GM18867 (cell line): ENCODE results near the gene RIPK3.

Source experiments
- ATAC-seq: cut with Tn5 transposase; IDR thresholded peaks from one replicate; pipeline ENCODE4 v1.9.1; 2021; ENCODE audit warnings: mild to moderate bottlenecking, moderate library complexity; ENCODE audit not compliant: unreplicated experiment

The RIPK3 gene

DNA sequence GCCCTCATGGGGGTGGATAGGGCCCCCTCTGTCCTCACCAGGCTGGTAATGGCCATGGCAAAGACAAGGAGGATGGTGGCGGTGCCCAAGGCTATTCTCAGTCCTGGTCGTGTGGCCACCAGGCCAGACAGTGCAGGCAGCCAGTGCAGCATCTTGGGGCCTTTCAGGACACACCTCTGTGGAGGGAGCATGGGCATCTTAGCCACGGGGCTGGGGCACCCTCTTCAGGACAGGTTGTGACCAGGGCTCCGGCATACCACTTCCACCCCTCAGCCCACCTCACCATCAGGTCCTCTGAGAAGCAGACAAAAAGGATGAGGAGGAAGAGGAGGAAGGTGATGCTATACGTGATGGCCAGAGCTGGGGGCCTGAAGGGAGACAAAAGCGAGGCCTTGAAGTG lies 15.8 kb downstream of the RIPK3 start:
- ATAC-seq = no peak

DNA sequence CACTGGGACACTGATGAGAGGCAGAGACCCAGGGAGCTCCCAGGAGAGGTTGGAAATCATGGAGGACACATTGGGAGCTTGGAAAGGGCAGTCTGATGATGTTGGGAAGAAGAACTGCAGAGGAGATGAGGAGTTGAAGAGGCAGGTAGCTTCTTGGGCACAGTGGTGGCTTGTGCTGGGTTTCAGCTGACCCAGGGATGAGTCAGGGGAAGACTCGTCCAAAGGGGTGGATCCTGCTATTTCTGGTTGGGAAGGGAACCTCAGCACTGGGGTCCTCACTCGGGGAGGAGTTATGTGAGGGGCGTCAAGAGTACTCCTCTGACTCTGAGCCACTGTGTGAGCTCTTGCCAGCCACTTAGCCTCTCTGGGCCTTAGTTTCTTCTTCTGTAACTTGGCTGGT lies 16.4 kb downstream of the RIPK3 start:
- ATAC-seq = no peak

DNA sequence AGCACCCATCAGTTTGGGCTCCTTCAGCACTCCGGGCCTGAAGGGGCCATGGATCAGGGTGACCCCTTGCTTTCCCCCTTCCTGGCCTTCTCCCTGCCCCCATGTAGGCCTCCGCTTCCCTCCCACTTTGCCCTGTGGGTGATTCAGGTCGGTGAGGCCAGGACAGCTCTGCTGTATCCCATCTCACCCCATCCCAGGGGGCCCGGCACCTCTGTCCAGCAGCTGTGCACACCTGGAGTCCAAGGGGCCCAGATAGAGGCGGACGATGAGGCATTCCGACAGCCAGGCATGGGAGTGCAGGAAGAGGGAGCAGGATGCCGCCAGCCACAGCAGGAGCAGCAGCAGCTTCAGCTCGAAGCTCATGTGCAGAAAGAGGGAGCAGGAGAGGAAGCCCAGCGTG lies 17.1 kb downstream of the RIPK3 start:
- ATAC-seq = no peak

DNA sequence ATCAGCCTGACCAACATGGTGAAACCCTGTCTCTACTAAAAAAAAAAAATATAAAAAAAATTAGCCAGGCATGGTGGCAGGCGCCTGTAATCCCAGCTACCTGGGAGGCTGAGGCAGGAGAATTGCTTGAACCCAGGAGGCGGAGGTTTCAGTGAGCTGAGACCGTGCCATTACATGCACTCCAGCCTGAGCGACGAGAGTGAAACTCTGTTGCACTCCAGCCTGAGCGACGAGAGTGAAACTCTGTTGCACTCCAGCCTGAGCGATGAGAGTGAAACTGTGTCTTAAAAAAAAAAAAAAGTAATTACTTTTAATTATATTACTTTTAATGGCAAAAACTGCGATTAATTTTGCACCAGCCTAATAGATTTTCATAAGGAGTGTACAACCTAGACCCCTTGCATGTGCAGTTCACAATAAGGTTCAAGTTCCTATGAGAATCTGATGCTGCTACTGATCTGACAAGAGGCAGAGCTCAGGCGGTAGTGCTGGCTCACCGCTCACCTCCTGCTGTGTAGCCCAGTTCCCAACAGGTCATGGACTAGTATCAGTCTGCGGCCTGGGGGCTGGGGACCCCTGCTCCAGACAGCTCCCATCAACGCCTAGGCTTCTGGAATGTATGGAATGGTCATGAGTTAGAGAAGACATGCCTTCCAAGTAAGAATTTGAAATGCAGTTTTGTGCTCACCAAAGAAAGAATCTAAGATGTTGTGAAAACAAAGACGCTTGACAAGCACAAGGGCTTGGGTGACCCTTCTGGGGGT lies 18.4 kb downstream of the RIPK3 start:
- ATAC-seq = no peak

DNA sequence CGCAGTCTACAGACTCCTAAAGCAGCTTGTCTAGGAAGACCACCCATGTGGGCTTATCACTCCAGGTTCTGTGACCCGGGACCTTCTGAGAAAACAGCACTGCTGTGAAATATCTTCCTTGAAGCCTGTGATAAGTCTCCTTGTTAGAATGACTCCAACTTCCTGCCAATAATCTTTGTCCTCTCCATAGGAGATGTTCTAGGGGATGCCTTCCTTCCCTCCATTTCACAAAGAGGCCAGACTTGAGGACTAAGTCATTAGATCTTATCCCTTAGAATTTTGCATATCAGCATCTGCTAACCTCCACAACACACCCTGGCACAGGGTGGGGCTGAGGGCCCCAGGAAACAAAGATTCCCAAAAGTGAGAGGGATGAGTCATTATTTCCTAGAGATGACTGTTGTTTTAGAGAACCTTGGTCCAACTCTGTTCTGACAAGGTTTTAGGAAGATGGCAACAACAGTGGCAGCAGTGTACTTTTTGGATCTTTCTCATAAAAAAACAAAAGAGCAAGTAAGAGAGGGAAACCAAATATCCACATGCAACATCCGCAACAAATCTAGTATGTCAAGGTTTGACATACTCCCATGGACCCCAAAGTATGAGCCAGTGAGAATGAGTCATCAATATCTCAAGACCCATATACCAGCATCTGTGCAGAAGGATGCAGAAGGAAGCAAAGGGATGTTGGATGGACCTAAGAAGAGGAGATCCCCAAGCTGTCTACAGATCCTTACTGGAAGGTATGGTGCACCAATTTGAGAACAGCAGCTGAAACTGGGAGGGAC lies 22.5 kb downstream of the RIPK3 start:
- ATAC-seq = no peak

DNA sequence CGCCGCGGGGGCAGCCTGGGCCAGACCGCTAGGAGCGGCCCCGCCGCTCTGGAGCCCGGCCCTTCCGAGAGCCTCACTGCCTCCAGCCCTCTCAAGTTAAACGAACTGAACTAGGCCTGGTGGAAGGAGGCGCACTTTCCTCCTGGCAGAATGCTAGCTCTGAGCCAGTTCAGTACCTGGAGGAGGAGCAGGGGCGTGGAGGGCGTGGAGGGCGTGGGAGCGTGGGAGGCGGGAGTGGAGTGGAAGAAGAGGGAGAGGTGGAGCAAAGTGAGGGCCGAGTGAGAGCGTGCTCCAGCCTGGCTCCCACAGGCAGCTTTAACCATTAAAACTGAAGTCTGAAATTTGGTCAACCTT lies 23.2 kb downstream of the RIPK3 start:
- ATAC-seq = no peak

DNA sequence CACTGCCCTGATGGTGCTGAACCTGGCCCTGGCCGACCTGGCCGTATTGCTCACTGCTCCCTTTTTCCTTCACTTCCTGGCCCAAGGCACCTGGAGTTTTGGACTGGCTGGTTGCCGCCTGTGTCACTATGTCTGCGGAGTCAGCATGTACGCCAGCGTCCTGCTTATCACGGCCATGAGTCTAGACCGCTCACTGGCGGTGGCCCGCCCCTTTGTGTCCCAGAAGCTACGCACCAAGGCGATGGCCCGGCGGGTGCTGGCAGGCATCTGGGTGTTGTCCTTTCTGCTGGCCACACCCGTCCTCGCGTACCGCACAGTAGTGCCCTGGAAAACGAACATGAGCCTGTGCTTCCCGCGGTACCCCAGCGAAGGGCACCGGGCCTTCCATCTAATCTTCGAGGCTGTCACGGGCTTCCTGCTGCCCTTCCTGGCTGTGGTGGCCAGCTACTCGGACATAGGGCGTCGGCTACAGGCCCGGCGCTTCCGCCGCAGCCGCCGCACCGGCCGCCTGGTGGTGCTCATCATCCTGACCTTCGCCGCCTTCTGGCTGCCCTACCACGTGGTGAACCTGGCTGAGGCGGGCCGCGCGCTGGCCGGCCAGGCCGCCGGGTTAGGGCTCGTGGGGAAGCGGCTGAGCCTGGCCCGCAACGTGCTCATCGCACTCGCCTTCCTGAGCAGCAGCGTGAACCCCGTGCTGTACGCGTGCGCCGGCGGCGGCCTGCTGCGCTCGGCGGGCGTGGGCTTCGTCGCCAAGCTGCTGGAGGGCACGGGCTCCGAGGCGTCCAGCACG lies 23.8 kb downstream of the RIPK3 start:
- no peak for ATAC-seq

DNA sequence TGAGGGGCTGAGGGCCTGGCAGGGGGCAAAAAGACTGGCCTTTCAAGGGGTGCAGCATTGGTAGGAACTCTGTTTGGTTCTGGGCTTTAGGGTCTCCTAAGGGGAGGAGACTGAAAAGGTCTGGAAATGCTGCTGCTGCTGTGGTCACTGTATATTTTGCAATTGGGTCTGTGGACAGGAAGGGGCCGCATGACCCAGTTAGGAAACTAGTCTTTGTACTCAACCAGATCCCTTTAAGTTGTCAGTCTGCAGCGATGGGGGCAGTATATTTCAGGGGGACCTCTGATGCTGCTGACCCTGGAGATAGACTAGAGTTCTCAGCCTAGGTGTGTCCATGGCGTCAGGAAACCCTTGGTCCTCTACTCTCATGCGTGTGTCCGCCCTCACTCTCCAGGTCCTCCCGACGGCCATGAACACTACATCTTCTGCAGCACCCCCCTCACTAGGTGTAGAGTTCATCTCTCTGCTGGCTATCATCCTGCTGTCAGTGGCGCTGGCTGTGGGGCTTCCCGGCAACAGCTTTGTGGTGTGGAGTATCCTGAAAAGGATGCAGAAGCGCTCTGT lies 24.5 kb downstream of the RIPK3 start:
- ATAC-seq = no peak

DNA sequence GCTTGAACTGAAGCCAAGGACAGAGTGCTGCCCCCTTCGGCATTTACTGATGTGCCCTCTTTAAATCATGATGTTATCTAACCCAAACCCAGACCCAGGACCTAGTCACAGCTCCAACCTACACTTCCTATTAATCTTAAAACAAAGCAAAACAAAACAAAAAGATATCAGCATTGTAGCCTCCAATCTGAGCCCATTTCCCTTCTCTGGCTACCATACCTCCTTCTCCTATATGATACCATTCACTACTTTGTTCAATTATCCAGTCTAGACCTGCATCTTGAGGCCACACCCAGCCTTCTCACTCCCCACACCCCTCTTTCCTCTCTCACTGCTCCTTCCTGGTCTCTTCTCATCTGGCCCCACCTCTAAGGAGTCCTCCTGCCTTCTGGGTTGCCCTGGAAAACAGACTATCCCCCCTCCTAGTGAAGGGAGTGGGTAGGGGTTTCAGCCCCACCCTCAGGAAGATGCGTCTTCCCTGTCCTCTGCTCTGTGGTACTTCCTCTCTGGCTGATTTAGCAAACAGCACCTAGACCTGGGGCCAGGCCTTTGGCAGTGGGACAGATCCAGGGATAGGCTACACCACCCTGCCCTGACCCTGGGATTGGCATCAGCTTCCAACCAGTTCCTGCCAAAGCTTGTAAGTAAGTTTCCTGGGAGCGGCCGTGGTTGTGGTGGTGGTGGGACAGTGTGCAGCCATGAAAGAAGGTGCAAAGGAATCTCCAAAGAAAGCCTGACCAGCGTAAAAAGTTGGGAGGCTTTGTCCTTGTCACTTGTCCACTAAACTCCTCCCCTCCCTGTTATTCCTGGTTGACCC lies 25.2 kb downstream of the RIPK3 start:
- ATAC-seq = no peak

DNA sequence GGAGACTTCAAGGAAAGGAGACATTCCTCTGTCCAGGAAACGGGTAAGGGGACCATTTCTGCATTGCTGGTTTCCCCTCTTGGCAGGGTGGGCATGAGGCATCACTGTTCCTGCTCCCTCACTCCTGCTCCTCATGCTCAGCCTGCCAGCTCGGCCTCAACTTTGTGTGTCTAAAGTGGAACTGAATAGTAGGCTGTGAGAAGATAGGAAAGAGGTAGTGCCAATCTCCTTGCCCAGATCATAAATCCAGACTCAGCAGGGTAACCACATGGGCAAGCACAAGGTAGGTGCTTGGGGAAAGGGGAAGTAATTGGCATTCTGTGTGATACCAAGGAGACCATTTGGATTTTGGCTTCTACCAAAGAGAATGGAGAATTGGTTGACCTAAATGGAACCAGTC lies 25.9 kb downstream of the RIPK3 start:
- ATAC-seq = no peak

DNA sequence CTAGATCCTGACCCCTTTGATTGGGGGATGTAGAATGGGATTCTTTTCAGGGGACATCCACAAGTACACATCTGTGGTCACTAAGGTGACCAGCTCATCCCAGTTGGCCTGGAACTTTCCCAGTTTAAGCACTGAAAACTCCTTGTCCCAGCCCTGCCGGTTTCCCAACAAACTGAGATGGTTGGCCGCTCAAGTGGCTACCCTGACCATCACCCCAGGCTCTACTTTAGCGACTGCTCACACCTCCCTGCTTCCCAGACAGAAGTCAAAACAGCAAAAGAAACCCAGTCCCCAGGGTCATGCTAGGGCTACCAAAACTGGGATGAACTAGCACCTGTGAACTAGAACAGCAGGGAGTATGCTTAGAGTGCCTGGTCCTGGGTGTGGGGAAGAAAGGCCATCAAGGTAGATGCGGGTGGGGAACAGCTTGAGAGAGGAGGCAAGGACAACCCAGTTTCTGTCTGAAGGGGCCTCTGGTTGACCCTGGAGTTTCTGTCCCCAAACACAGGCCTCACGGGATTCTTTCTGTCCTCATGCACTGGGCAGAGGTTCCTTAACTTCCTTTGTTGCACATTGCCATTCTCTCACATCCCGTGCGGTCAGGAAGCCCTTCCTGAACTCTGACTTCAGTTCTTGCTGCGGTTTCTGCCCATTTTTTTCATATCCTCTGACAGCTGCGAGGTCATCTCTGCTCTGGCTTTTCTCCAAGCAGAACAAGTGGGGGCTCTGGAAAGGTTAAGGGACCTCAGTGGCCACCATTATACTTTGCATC lies 26.9 kb downstream of the RIPK3 start:
- no peak for ATAC-seq

DNA sequence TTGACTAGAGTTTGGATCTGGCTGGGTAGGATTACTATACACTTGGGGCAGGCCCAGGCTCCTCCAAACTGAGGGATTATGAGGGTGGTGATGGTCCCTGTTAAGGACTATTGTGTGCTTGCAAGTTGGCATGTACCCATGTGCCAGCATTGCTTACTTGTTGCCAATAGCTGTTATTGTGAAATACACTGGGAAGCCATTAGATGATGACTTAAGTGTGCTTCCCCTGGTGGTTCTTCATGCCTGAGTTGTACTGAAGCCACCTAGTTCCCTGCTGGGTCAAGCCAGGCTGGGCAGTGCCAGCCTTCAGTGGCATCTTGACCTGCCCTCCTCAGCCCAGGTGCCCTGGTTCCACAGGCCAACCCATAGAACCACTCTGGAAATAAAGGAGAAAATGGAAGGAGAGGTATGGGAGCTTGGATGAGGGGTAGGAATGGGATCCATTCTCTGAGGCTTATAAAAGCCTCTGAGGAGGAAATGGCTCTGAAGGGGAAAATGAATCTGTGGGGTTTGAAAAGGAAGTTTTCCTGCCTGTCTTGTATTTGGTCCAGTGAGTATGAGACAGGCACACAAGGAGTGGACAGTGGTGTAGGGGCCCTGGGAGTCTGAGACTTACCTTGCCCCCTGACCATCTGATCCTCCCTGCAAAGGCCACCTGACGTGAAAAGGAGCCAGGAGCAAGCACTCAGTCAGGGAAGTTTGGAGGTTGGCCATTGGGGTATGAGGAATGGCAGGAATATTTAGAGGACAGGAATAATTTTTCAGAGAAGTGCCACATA lies 27.8 kb downstream of the RIPK3 start:
- no peak for ATAC-seq

DNA sequence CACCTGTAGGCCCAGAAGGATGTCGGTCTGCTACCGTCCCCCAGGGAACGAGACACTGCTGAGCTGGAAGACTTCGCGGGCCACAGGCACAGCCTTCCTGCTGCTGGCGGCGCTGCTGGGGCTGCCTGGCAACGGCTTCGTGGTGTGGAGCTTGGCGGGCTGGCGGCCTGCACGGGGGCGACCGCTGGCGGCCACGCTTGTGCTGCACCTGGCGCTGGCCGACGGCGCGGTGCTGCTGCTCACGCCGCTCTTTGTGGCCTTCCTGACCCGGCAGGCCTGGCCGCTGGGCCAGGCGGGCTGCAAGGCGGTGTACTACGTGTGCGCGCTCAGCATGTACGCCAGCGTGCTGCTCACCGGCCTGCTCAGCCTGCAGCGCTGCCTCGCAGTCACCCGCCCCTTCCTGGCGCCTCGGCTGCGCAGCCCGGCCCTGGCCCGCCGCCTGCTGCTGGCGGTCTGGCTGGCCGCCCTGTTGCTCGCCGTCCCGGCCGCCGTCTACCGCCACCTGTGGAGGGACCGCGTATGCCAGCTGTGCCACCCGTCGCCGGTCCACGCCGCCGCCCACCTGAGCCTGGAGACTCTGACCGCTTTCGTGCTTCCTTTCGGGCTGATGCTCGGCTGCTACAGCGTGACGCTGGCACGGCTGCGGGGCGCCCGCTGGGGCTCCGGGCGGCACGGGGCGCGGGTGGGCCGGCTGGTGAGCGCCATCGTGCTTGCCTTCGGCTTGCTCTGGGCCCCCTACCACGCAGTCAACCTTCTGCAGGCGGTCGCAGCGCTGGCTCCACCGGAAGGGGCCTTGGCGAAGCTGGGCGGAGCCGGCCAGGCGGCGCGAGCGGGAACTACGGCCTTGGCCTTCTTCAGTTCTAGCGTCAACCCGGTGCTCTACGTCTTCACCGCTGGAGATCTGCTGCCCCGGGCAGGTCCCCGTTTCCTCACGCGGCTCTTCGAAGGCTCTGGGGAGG lies 28.9 kb downstream of the RIPK3 start, which contains the start of gene LTB4R:
Gene LTB4R, plus strand, starts transcription at position 857 of the 959 bp plus-strand sequence. CDS start 4,150 bp downstream, outside the sequence.
- peak; percentile 63 for ATAC-seq

DNA sequence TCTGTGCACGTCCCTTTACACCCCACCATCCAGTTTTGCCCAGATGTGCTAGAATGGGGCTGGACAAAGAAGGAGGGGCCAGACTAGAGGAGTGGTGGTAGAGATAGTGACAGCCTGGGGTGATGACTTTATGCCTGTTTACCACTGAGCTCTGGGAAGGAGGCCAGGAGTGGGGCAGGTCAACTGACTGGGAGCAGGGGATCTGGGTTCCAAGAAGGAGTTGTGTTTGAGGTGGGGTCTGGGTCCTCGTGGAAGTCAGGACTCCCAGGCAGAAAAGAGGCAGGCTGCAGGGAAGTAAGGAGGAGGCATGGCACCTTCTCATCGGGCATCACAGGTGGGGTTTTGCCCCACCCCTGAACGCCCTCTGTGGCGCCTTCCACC lies 29.5 kb downstream of the RIPK3 start:
- no peak for ATAC-seq

DNA sequence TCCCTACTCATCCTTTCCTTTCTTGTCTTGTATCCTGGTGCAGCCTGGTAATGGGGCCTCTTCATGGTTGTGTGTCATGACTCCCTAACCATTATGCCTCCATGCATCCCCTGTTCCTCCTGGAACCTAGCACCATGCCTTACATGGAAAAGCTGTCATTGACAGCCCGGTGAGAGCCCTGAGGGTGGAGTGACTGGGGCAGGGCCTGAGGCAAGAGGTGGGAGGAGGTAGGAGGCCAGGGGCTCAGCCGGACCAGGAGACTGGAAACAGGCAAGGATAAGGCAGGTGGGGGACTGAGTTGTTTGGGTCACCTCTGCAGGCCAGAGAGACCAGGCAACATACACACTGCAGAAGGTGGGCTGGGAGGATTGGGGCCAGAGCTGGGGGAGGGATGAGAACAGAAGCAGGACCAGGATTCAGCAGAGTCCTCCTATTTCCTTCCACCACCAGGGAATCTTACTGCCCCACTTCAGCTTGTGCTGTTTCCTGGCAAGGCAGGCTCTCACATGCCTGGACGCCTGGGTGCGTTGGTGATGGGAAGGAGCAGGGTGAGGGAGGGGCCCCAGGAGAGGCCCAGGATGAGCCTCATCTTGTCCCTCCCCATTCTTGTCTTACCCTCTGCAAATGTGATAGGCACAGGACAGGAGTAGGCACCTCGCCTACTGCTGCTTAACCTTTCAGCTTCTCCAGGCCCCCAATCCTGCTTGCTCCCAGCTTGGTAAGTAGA lies 30.1 kb downstream of the RIPK3 start, which contains the start of gene LTB4R2:
Gene LTB4R2, plus strand, starts transcription at position 603 of the 727 bp plus-strand sequence. CDS start 525 bp downstream, outside the sequence.
- no peak for ATAC-seq

DNA sequence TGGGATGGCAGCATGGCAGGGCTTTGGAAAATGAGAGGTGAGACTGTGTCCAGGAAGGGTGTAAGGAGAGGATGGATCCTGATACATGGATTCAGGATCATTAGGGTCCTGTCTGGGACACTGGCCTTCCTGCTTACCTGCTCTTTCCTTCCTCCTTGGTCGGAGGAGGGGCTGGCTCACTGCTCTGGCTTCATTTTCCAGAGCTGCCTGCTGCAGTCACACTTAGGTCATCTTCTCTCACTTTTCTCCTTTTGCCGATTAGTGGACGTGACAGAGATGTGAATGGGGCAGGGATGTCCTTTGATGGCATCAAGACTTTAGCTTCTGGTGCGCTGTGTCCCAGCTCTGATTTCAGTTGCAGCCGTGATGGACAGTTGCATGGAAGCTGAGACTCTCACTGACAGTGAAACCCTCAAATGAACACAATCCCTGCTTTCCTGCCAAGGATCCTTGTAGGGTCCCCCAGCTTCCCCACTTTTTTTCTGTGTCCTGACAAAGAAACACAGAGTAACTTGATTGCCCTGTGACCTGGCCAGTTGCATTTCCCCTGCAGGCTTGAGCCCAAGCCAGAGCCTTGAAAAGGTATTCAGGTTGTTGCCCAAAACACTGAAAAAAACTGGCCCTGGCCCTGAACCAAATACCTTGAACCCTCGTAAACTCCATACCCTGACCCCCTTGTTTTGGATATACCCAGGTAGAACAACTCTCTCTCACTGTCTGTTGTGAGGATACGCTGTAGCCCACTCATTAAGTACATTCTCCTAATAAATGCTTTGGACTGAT lies 31.3 kb downstream of the RIPK3 start:
- ATAC-seq = no peak
